SW 1271 (cell line): Measurements from ENCODE around the gene GDPD4.

Experiments used
- DNase-seq, 2 experiments: peaks; one replicate each; lab custom pipeline; 2025; lab: John Stamatoyannopoulos, UW

Gene GDPD4

DNA sequence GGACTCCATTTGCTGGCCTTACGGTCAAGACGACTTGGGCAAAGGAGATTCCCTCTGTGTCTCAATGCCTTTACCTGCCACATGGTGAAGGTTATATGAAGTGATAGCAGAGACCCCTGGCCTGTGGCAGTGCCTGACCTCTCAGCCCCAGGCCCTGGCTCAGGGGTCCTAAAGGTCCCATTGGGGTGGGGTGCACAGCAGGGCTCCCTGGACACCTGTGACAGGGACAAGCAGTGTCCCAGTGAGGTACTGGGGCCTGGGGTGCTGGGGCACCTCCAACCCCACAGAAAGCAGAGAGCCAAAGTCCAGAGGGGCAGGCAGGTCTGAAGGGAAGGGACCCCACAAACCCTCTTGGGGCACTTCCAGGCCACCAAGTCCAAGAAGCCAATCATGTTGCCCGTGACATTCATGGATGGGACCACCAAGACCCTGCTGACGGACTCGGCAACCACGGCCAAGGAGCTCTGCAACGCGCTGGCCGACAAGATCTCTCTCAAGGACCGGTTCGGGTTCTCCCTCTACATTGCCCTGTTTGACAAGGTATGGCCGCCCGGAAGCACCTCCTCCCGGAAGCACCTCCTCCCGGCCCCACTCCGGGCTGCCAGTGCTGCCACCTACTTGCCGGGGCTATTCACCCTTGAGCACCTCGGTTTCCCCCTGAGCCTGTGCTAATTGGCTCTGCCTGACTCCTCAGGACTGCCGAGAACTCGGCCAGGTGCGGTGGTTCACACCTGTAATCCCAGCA lies 111.0 kb downstream of the GDPD4 start:
- DNase-seq, result no peak

GRCh38 chr11:77189588-77190210 lies 111.8 kb downstream of the GDPD4 start:
- no peak for DNase-seq

DNA sequence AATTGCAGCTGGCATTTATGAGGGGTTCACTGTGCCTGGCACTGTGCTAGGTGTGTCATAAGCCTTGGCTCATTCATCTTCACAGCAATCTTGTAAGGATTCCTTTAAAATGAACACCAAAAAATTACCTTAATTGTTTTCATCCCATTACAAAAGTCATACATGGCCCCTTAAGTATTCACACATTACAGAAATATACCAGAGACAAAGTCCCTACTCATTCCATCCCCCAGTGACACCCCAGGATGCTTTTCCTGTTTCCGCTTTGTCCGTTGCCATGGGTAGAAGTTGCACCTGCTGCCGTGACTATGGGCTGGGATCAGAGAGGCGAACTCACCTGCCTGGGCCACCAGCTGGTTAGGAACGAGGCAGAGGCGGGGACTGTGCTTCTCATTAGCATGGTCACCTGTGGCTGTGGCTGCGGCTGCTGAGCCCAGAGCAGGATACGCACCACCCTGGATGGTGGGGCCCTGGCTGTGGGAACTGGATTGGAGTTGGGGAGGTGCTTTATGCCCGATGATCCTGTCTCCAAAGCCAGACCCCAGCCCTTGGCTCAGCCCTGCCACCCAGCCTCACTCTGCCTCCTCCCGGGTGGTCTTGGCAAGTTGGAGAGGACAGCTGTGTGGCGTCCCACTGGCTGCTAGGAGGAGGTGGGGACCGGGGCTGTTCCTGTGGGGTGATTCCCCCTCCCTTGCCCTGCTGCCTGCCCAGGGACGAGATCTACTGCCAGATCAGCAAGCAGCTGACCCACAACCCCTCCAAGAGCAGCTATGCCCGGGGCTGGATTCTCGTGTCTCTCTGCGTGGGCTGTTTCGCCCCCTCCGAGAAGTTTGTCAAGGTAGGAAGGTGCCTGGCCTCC lies 112.6 kb downstream of the GDPD4 start:
- DNase-seq, result no peak

DNA sequence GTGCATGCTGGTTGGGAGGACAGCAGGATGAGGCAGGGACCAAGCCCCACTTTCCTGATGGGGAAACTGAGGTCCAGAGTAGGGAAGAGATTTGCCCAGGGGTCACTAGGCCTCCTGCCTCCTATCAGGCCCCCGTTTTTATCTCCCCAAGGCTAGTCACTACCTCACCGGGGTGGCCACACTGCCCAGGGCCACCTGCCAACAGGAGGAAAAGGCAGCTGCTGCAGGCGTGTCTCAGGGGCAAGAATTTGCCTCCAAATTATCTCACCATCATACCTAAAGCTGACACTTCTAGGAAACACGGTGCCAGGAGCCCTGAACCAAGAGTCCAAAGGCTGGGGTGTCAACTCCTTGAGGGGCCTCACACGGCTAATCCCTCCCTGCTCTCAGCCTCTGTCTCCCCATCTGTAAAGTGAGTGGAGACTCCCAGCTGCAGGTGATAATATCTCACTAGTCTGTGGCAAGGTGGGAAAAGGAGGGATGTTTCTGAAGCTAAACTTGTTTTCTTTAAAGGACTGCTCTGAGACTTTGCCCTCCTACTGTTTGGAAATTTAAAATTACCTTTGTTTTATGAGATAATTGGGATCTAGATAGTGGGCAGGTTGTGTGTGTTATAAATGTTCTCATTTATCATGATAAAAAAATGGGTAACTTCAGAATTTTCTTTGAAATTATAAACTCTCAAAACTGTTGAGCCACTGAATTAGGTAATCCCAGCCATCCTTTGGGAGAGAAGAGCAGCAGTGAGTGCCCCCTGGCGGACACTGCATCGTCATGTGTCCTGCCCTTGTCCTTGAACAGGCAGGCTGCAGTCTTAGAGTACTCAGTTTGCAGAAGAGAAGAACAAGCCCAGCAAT lies 113.5 kb downstream of the GDPD4 start:
- DNase-seq, result peak in 1 of 2 experiments; percentile 74

- no peak for DNase-seq
Measured at GRCh38 chr11:77187111-77187750, 114.3 kb downstream of the GDPD4 start.

DNA sequence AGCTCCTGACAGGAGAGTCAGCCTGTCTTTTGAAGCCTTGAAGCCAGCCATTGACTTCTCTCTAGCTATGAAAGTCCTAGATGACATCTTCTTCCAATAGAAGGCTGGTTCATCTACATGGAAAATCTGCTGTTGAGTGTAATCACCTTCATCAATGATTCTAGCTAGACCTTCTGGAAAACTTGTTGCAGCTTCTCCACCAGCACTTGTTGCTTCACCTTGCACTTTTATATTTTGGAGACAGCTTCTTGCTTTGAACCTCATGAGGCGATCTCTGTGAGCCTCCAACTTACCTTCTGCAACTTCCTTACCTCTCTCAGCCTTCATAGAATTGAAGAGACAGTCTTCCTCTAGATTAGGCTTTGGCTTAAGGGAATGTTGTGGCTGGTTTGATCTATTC lies 115.2 kb downstream of the GDPD4 start:
- no peak for DNase-seq

DNA sequence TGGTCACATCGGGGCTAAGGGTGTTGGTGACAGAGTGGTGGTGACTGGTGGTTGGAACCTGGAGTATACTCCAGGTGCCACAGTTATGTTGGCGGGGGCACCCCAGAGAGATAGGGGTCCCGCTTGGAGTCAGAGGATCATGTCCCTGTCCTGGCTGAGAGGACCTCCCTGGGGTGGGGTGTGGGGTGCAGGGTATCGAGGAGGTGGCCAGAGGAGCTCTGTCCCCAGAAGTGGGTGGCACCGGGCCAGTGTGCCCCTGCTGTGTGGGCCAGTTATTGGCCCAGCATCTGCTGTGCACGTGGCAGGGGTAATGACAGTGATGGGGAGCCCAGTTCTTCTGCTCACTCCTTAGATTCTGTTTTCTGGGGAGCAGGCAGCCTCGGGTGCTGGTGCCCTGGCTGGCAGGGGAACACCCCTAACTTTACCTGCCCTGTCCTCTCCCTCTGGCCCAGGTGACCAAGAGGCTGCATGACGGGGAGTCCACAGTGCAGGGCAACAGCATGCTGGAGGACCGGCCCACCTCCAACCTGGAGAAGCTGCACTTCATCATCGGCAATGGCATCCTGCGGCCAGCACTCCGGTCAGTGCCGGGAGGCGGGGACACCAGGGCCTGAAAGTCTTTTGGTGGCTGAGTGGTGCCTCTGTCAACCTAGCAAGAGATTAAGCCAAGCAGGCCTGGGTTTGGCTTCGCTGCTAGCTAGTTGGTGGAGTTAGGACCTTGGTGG lies 117.2 kb downstream of the GDPD4 start:
- DNase-seq, result no peak

DNA sequence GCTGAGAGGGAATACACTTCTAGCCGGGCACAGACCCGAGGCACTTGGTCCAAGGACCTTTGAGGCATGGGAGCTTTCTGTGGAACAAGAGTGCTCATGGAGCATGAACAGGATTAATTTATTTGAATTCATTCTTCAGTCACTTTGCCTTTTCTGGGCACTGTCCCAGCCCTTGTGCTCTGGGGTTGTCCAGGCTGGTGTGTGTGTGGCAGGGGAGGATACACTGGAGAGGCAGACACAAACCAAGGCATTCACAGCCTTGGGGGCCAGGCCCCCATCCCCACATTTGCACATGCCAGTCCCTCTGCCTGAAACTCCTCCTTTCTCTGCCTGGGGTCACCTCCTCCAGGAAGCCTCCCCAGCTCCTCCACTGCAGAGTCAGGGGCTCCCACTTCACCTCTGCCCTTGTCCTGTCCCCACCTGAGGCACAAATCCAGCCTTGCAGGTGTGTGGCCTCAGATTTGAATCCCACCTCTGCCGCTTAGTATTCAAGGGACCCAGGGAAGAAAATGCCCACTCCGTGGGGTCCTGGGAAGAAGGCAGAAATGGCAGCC lies 118.0 kb downstream of the GDPD4 start:
- DNase-seq, result no peak

DNA sequence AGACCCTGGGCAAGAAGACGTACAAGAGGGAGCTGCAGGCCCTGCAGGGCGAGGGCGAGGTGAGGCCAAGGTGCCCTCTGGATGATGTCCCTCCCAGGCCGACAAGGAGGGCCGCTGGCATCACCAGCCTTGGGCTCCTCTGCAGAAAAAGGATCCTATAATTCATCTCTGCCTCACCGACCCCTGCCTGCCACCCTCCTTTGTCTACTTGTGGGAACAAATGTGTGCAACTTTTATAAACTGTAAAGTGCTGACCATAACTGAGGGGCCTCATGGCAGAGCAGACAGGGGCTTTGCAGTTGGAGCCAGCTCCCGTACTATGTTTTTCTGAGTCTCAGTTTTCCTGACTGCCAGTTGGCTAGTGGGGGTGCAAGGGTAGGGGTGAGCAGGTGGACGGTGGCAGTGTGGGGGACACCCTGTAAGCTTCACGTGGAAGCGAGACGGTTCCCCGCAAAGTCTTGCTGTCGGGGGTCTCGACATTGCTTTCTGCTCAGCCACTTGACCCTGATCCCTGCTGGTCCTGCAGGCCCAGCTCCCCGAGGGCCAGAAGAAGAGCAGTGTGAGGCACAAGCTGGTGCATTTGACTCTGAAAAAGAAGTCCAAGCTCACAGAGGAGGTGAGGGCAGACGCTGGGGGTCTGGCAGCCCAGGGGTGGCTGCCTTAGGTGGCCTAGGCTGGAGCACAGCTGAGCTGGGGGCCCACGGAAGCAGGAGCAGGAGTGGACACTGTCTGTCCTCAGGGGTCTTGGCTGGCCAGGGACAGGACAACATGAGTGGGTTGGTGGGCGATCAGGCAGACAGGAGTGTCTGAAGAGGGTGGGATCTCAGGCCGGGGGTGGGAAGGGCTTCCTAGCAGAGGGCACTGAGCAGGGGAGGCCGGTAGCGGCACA lies 118.7 kb downstream of the GDPD4 start:
- no peak for DNase-seq

DNA sequence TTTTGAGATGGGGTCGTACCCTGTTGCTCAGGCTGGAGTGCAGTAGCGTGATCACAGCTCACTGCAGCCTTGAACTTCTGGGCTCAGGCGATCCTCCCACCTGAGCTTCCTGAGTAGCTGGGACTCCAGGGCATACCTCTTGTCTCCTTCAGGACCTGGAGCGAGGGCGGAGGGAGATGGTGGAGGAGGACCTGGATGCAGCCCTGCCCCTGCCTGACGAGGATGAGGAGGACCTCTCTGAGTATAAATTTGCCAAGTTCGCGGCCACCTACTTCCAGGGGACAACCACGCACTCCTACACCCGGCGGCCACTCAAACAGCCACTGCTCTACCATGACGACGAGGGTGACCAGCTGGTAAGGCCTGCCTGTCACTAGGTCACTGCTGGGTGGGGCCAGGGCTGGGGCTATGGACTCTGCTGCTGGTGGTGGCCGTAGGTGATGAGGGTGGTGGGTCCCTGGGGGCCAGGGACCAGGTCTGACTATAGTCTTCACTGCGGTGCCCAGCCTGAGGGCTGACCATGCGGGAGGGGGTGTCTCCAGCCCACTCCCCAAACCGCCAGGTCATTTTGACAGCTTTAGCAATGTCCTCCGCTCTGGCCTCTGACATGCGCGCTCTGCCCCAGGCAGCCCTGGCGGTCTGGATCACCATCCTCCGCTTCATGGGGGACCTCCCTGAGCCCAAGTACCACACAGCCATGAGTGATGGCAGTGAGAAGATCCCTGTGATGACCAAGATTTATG lies 119.5 kb downstream of the GDPD4 start:
- DNase-seq, result no peak

DNA sequence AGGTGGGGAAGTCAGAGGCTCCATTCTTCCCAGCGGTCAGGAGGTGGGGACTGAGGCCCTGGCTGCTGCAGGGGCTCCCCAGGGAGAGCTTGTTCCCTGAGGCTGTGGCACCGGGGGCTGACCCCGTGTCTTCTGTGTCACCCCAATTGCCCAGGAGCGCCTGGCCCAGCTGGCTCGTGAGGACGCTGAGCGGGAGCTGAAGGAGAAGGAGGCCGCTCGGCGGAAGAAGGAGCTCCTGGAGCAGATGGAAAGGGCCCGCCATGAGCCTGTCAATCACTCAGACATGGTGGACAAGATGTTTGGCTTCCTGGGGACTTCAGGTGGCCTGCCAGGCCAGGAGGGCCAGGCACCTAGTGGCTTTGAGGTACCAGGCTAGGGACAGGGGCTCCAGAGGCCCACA lies 120.3 kb downstream of the GDPD4 start:
- DNase-seq, result no peak

GRCh38 chr11:77180346-77180745 lies 121.1 kb downstream of the GDPD4 start:
- no peak for DNase-seq

GRCh38 chr11:77179681-77180080 lies 121.8 kb downstream of the GDPD4 start:
- no peak for DNase-seq

DNA sequence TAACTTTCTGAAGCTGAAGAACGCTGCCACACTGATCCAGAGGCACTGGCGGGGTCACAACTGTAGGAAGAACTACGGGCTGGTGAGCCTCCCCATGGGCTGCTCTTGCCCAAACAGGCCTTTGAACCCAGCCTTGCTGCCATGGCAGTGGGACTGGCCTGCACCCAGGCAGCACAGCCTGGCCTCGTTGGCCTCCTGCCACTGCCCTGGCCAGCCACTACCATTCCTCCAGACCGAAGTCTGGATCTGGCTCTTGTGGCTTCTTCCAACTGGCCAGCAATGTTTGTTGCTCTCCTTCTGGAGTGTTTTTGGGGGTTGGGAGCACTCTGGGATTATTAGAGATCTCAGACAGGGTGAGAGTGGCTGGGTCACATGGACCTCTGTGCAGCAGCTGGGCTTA lies 122.4 kb downstream of the GDPD4 start:
- DNase-seq, result no peak

- DNase-seq, result no peak
Measured at GRCh38 chr11:77178150-77178549, 123.3 kb downstream of the GDPD4 start.

- no peak for DNase-seq
Measured at GRCh38 chr11:77176996-77177395, 124.5 kb downstream of the GDPD4 start.

- DNase-seq, result no peak
Measured at GRCh38 chr11:77175869-77176539, 125.5 kb downstream of the GDPD4 start.
